ENCODE data around the gene MRPL21. TPM values are rescaled to one million over a fixed set of nuclear protein-coding genes. Genes with fewer than 3 reads are reported as not detected.
A peak's percentile ranks its signal among the peaks of the same experiment; 100 is the strongest.

Gene MRPL21
- total RNA-seq, 4 donors from 2014 or later: 27.4 to 49.5 (median 38.1) TPM

GRCh38 chr11:68929706-68930570 lies 26.3 kb upstream of the MRPL21 start:
- TF ChIP-seq CTCF (IDR thresholded peaks at IDR 0.05): no peak
- no peak for TF ChIP-seq POLR2A (IDR thresholded peaks at IDR 0.05)
- Histone ChIP-seq H3K4me1 (peaks cover 0 to 10% (median 0%) of the 10 kb centered on the region in 4 donors), H3K4me3 (no peak overlapping the region), H3K36me3 (peaks cover 0 to 85% (median 0%) of the 10 kb centered on the region in 3 donors), H3K27ac (no peak overlapping the region), H3K27me3 (no peaks in the 10 kb centered on the region), H3K9me3 (peaks cover 0 to 11% (median 0%) of the 10 kb centered on the region in 4 donors)
- DNase-seq: no peak

GRCh38 chr11:68929135-68929534 lies 25.5 kb upstream of the MRPL21 start:
- TF ChIP-seq POLR2A (IDR thresholded peaks at IDR 0.05) (no peak), CTCF (IDR thresholded peaks at IDR 0.05) (no peak)
- no peaks in the 10 kb centered on the region for H3K27me3 ChIP-seq
- DNase-seq: no peak
- peaks cover 0 to 19% (median 0%) of the 10 kb centered on the region in 4 donors for H3K9me3 ChIP-seq
- H3K4me1 ChIP-seq: peaks cover 0 to 10% (median 0%) of the 10 kb centered on the region in 4 donors
- peak overlapping the region in 1 of 4 donors; percentile 60 for H3K27ac ChIP-seq
- peaks cover 0 to 86% (median 0%) of the 10 kb centered on the region in 3 donors for H3K36me3 ChIP-seq
- H3K4me3 ChIP-seq: no peak overlapping the region

GRCh38 chr11:68928136-68928880 lies 24.7 kb upstream of the MRPL21 start:
- Histone ChIP-seq H3K4me3 (no peak overlapping the region), H3K27ac (peak overlapping the region in 2 of 4 donors; percentile 7 to 60), H3K27me3 (no peaks in the 10 kb centered on the region), H3K4me1 (peaks cover 0 to 10% (median 0%) of the 10 kb centered on the region in 4 donors), H3K9me3 (peaks cover 0 to 20% (median 2%) of the 10 kb centered on the region in 4 donors), H3K36me3 (peaks cover 0 to 85% (median 0%) of the 10 kb centered on the region in 3 donors)
- TF ChIP-seq CTCF (IDR thresholded peaks at IDR 0.05) (no peak), POLR2A (IDR thresholded peaks at IDR 0.05) (no peak)
- DNase-seq: no peak

GRCh38 chr11:68927280-68928135 lies 23.9 kb upstream of the MRPL21 start:
- DNase-seq: peak in 1 of 3 donors; percentile 54
- Histone ChIP-seq H3K4me3 (no peak overlapping the region), H3K4me1 (peaks cover 0 to 10% (median 0%) of the 10 kb centered on the region in 4 donors), H3K27me3 (no peaks in the 10 kb centered on the region), H3K36me3 (peaks cover 0 to 93% (median 0%) of the 10 kb centered on the region in 3 donors), H3K27ac (peak overlapping the region in 2 of 4 donors; percentile 7 to 60), H3K9me3 (peaks cover 0 to 20% (median 2%) of the 10 kb centered on the region in 4 donors)
- TF ChIP-seq POLR2A (IDR thresholded peaks at IDR 0.05) (no peak), CTCF (IDR thresholded peaks at IDR 0.05) (no peak)

- Histone ChIP-seq H3K9me3 (peaks cover 0 to 20% (median 2%) of the 10 kb centered on the region in 4 donors), H3K27ac (peak overlapping the region in 1 of 4 donors; percentile 26), H3K36me3 (peaks cover 0 to 96% (median 0%) of the 10 kb centered on the region in 3 donors), H3K4me1 (peaks cover 0 to 10% (median 0%) of the 10 kb centered on the region in 4 donors), H3K27me3 (no peaks in the 10 kb centered on the region), H3K4me3 (no peak overlapping the region)
- TF ChIP-seq CTCF (IDR thresholded peaks at IDR 0.05): no peak
- TF ChIP-seq POLR2A (IDR thresholded peaks at IDR 0.05): no peak
- DNase-seq: no peak
Observed at GRCh38 chr11:68925611-68926010, 22.0 kb upstream of the MRPL21 start.

All from Peyer's patch (tissue), 4 donors.